Suppressor macrophage treated with lipopolysaccharide for 1 hour (primary cell): ENCODE measurements around the gene SMAD7.

Experiments used
- DNase-seq, 3 donors: peaks; one replicate each; pipeline ENCODE4 v3.0.0-alpha.2; 2020 to 2022

Gene SMAD7

GRCh38 chr18:48893608-48894600 lies 56.9 kb downstream of the SMAD7 start:
- DNase-seq = no peak

GRCh38 chr18:48893061-48893607 lies 57.6 kb downstream of the SMAD7 start:
- no peak for DNase-seq

- no peak for DNase-seq
Measured at GRCh38 chr18:48892146-48892855, 58.5 kb downstream of the SMAD7 start.

GRCh38 chr18:48891721-48892120 lies 59.0 kb downstream of the SMAD7 start:
- no peak for DNase-seq

- no peak for DNase-seq
Measured at GRCh38 chr18:48889981-48890762, 60.6 kb downstream of the SMAD7 start.

GRCh38 chr18:48889115-48889941 lies 61.4 kb downstream of the SMAD7 start:
- no peak for DNase-seq

- no peak for DNase-seq
Measured at GRCh38 chr18:48888773-48889080, 62.0 kb downstream of the SMAD7 start.

- DNase-seq = no peak
Measured at GRCh38 chr18:48887905-48888772, 62.6 kb downstream of the SMAD7 start.

- DNase-seq = no peak
Measured at GRCh38 chr18:48887294-48887904, 63.4 kb downstream of the SMAD7 start.

GRCh38 chr18:48886520-48887293 lies 64.1 kb downstream of the SMAD7 start:
- DNase-seq = no peak

GRCh38 chr18:48885924-48886400 lies 64.8 kb downstream of the SMAD7 start:
- no peak for DNase-seq

GRCh38 chr18:48885266-48885923 lies 65.4 kb downstream of the SMAD7 start:
- no peak for DNase-seq

- DNase-seq = peak; percentile 50 to 70 (median 66)
Measured at GRCh38 chr18:48884771-48885170, 66.0 kb downstream of the SMAD7 start.

GRCh38 chr18:48884306-48884705 lies 66.5 kb downstream of the SMAD7 start:
- DNase-seq = peak; percentile 54 to 62 (median 58)

- DNase-seq = no peak
Measured at GRCh38 chr18:48882379-48882778, 68.4 kb downstream of the SMAD7 start.

GRCh38 chr18:48880931-48881330 lies 69.8 kb downstream of the SMAD7 start:
- DNase-seq = no peak

GRCh38 chr18:48879008-48879431 lies 71.7 kb downstream of the SMAD7 start:
- no peak for DNase-seq

GRCh38 chr18:48878471-48878870 lies 72.3 kb downstream of the SMAD7 start:
- no peak for DNase-seq

GRCh38 chr18:48877941-48878340 lies 72.8 kb downstream of the SMAD7 start:
- DNase-seq = no peak
